Activated CD4-positive, alpha-beta T cell treated with anti-CD3 and anti-CD28 coated beads for 1 hour (primary cell): ENCODE measurements around the gene BLVRA.
A peak's percentile ranks its signal among the peaks of the same experiment; 100 is the strongest.

Source experiments
- DNase-seq: peaks from one replicate; pipeline ENCODE4 v3.0.0-alpha.2; 2020

The BLVRA gene

GRCh38 chr7:43750016-43750887 lies 8.2 kb upstream of the BLVRA start:
- DNase-seq: no peak

- DNase-seq: no peak
Measured at GRCh38 chr7:43752411-43752810, 6.1 kb upstream of the BLVRA start.

GRCh38 chr7:43753271-43753810 lies 5.1 kb upstream of the BLVRA start:
- DNase-seq: no peak

- no peak for DNase-seq
Measured at GRCh38 chr7:43753843-43754242, 4.6 kb upstream of the BLVRA start.

GRCh38 chr7:43754596-43754995 lies 3.9 kb upstream of the BLVRA start:
- DNase-seq: no peak

- no peak for DNase-seq
Measured at GRCh38 chr7:43756368-43757072, 2.0 kb upstream of the BLVRA start.

- DNase-seq: no peak
Measured at GRCh38 chr7:43757073-43757720, 1.3 kb upstream of the BLVRA start.

GRCh38 chr7:43758822-43759683 lies 573 bp downstream of the BLVRA start:
- peak; percentile 24 for DNase-seq

GRCh38 chr7:43760861-43761260 lies 2.4 kb downstream of the BLVRA start:
- DNase-seq: no peak

- DNase-seq: no peak
Measured at GRCh38 chr7:43761382-43761781, 2.9 kb downstream of the BLVRA start.

- DNase-seq: no peak
Measured at GRCh38 chr7:43761938-43762692, 3.6 kb downstream of the BLVRA start.

- DNase-seq: no peak
Measured at GRCh38 chr7:43763183-43763582, 4.7 kb downstream of the BLVRA start.

- no peak for DNase-seq
Measured at GRCh38 chr7:43764039-43764761, 5.7 kb downstream of the BLVRA start.

GRCh38 chr7:43764807-43765491 lies 6.5 kb downstream of the BLVRA start:
- no peak for DNase-seq

GRCh38 chr7:43766564-43766963 lies 8.1 kb downstream of the BLVRA start:
- no peak for DNase-seq

- DNase-seq: no peak
Measured at GRCh38 chr7:43767311-43767710, 8.8 kb downstream of the BLVRA start.

GRCh38 chr7:43768201-43768886 lies 9.9 kb downstream of the BLVRA start:
- no peak for DNase-seq

- DNase-seq: no peak
Measured at GRCh38 chr7:43768887-43769272, 10.4 kb downstream of the BLVRA start.

GRCh38 chr7:43769281-43769680 lies 10.8 kb downstream of the BLVRA start:
- no peak for DNase-seq
